A549 (cell line): Measurements from ENCODE around the gene CAMTA1. TPM values are rescaled to one million over a fixed set of nuclear protein-coding genes. Genes with fewer than 3 reads are reported as not detected.

ENCODE experiments used
- ATAC-seq, 2 experiments: fragments of 200-7000 bp in 1 of 2; fragments of >200 bp in 1 of 2; cut with Nextera tagmentation in 1 of 2; cut with Tn5 transposase in 1 of 2; 3 replicates each; pipeline versions ENCODE4 v1.8.0 to v1.9.1; 2018 to 2020; ENCODE audit warnings: mild to moderate bottlenecking in 1 of 2, moderate library complexity in 1 of 2
- CTCF ChIA-PET: fragments of 300-600 bp; sonication (Branson Sonifier 250); formaldehyde crosslinking; extraction: SDS; loops from one replicate; lab custom pipeline; 2021; ENCODE audit warnings: antibody characterized with exemption, inconsistent platforms; lab: Yijun Ruan, JAX
- POLR2A ChIA-PET: fragments of 350-600 bp; formaldehyde crosslinking; extraction: SDS; loops from one replicate; lab custom pipeline; 2021; ENCODE audit warnings: antibody characterized with exemption, inconsistent platforms; lab: Yijun Ruan, JAX
- DNase-seq, 2 experiments: peaks; one replicate each; pipeline versions ENCODE4 v3.0.0 to v3.0.0-alpha.2; 2011 to 2016; ENCODE audit warnings: low read depth in 1 of 2, low spot score in 1 of 2
- FAIRE-seq: peaks from 2 replicates; lab custom pipeline; 2011; peaks lifted over from hg19 to GRCh38; lab: Jason Lieb, UNC
- H3K27ac ChIP-seq, 2 experiments: fragments of >200 bp; sonication (Bioruptor Twin); formaldehyde crosslinking; 3 replicates each; pipeline ENCODE4 v1.5.1; 2016 to 2017
- H3K4me1 ChIP-seq: fragments of >200 bp; sonication (Bioruptor Twin); formaldehyde crosslinking; 3 replicates; pipeline ENCODE4 v1.6.1; 2016
- H3K4me2 ChIP-seq: fragments of >200 bp; sonication (Bioruptor Twin); formaldehyde crosslinking; 3 replicates; pipeline ENCODE4 v1.6.1; 2016
- H3K4me3 ChIP-seq: fragments of >200 bp; sonication (Bioruptor Twin); formaldehyde crosslinking; 3 replicates; pipeline ENCODE4 v1.5.1; 2016
- H3K9me3 ChIP-seq: fragments of >200 bp; sonication (Bioruptor Twin); formaldehyde crosslinking; 3 replicates; pipeline ENCODE4 v1.6.1; 2016
- ATOH8 ChIP-seq: fragments of 250-450 bp; sonication (Bioruptor Pico); IDR thresholded peaks from 2 replicates; pipeline ENCODE4 v1.5.0; 2020; ENCODE audit warnings: low read depth, mild to moderate bottlenecking, moderate library complexity
- BCL3 ChIP-seq: fragments of >200 bp; sonication (Bioruptor Twin); formaldehyde crosslinking; IDR thresholded peaks from 3 replicates; pipeline ENCODE4 v1.6.1; 2016
- CBX8 ChIP-seq: fragments of 200-600 bp; sonication (generic); IDR thresholded peaks from 2 replicates; pipeline ENCODE4 v1.6.1; 2016
- CEBPB ChIP-seq, 2 experiments: fragments of >200 bp in 1 of 2; sonication (Bioruptor Twin) in 1 of 2; formaldehyde crosslinking in 1 of 2; IDR thresholded peaks; 2 replicates each; pipeline ENCODE4 v1.6.1; 2012 to 2016
- E2F6 ChIP-seq: IDR thresholded peaks from 2 replicates; pipeline ENCODE4 v1.6.1; 2012; ENCODE audit warnings: low read depth, borderline replicate concordance
- EHF ChIP-seq: fragments of 250-450 bp; sonication (Bioruptor Pico); IDR thresholded peaks from 2 replicates; pipeline ENCODE4 v1.5.0; 2020; ENCODE audit warnings: mild to moderate bottlenecking
- ESRRA ChIP-seq: fragments of 150-350 bp; IDR thresholded peaks from 2 replicates; pipeline ENCODE4 v1.6.1; 2014; ENCODE audit warnings: mild to moderate bottlenecking, low read length, borderline replicate concordance
- FOSB ChIP-seq: fragments of 250-450 bp; sonication (Bioruptor Pico); IDR thresholded peaks from 2 replicates; pipeline ENCODE4 v1.5.0; 2020; ENCODE audit warnings: mild to moderate bottlenecking, moderate library complexity
- FOSL2 ChIP-seq, 2 experiments: fragments of 450-650 bp in 1 of 2; fragments of >200 bp in 1 of 2; sonication (Bioruptor Twin) in 1 of 2; formaldehyde crosslinking; IDR thresholded peaks; 2 replicates each; pipeline versions ENCODE4 v1.5.0 to v1.6.1; 2016 to 2020; ENCODE audit warnings: mild to moderate bottlenecking in 1 of 2, moderate library complexity in 1 of 2
- FOXS1 ChIP-seq: fragments of 250-450 bp; sonication (Bioruptor Pico); IDR thresholded peaks from 2 replicates; pipeline ENCODE4 v1.5.0; 2020; ENCODE audit warnings: mild to moderate bottlenecking, moderate library complexity
- HOXA7 ChIP-seq: fragments of 250-450 bp; sonication (Bioruptor Pico); IDR thresholded peaks from 2 replicates; pipeline ENCODE4 v1.5.0; 2020; ENCODE audit warnings: mild to moderate bottlenecking, moderate library complexity
- JUN ChIP-seq, 2 experiments: fragments of >200 bp; sonication (Bioruptor Twin); formaldehyde crosslinking; IDR thresholded peaks; 2 replicates in 1 of 2; 3 replicates in 1 of 2; pipeline ENCODE4 v1.6.1; 2016 to 2017
- KDM1A ChIP-seq: fragments of 200-600 bp; sonication (generic); IDR thresholded peaks from 2 replicates; pipeline ENCODE4 v1.6.1; 2016; ENCODE audit warnings: low read depth, mild to moderate bottlenecking
- MAFK ChIP-seq: fragments of 450-650 bp; IDR thresholded peaks from 2 replicates; pipeline ENCODE4 v1.6.1; 2014; ENCODE audit not compliant: partially characterized antibody
- MAZ ChIP-seq: fragments of 150-350 bp; IDR thresholded peaks from 2 replicates; pipeline ENCODE4 v1.6.1; 2014; ENCODE audit warnings: antibody characterized with exemption, low read depth, low read length, borderline replicate concordance
- MYC ChIP-seq: IDR thresholded peaks from 2 replicates; pipeline ENCODE4 v1.6.1; 2012; ENCODE audit warnings: mild to moderate bottlenecking, inconsistent platforms, low read length, improper control_type of control experiment, borderline replicate concordance
- POLR2A ChIP-seq: IDR thresholded peaks from 2 replicates; pipeline ENCODE4 v1.6.1; 2012; ENCODE audit warnings: mild to moderate bottlenecking, low read length
- POLR2AphosphoS2 ChIP-seq: conservative IDR thresholded peaks from 2 replicates; pipeline ENCODE4 v1.6.1; 2012; ENCODE audit warnings: low read length, improper control_type of control experiment, inconsistent platforms
- SMC3 ChIP-seq: fragments of >200 bp; sonication (Bioruptor Twin); formaldehyde crosslinking; IDR thresholded peaks from 3 replicates; pipeline ENCODE4 v1.6.1; 2018; ENCODE audit warnings: inconsistent platforms
- SREBF2 ChIP-seq: fragments of 450-650 bp; IDR thresholded peaks from 2 replicates; pipeline ENCODE4 v1.6.1; 2014; ENCODE audit warnings: mild to moderate bottlenecking, moderate library complexity
- TFCP2L1 ChIP-seq: fragments of 250-450 bp; sonication (Bioruptor Pico); IDR thresholded peaks from 2 replicates; pipeline ENCODE4 v1.5.0; 2021; ENCODE audit warnings: mild to moderate bottlenecking
- TP53 ChIP-seq: fragments of 250-450 bp; sonication (Bioruptor Pico); IDR thresholded peaks from 2 replicates; pipeline ENCODE4 v1.5.0; 2021; ENCODE audit warnings: mild to moderate bottlenecking, moderate library complexity
- USF2 ChIP-seq: fragments of 450-650 bp; IDR thresholded peaks from 2 replicates; pipeline ENCODE4 v1.6.1; 2014; ENCODE audit warnings: antibody characterized with exemption
- ZNF302 ChIP-seq: fragments of 250-450 bp; sonication (Bioruptor Pico); IDR thresholded peaks from 2 replicates; pipeline ENCODE4 v1.9.0; 2021; ENCODE audit warnings: inconsistent platforms, mild to moderate bottlenecking, moderate library complexity
- WGBS: methylation state at CpG from one replicate; pipeline ENCODE4 v1.1.6; 2017; ENCODE audit errors: missing lambda C conversion rate; 5-methylcytosine and 5-hydroxymethylcytosine counted together
- polyA plus RNA-seq, 4 experiments: library from polyadenylated mRNA; depleted of rRNA in 3 of 4; stranded (reverse); fragments of >200 nt; fragmentation: RNase III in 1 of 4; extraction: RNeasy Plus Mini Kit Qiagen cat#74134 plus additional on column Dnase treatment in 1 of 4; gene quantifications; 2 replicates in 3 of 4; 3 replicates in 1 of 4; pipeline ENCODE4 v1.2.3, GENCODE V29; 2011 to 2017

Gene CAMTA1
- polyA plus RNA-seq, 2 of the 4 experiments (the other 2 are of a cell fraction): 58.8 to 75.0 TPM

- CTCF ChIA-PET: interaction anchor here (1.5 kb wide), 1 partner anchor 11 kb away, joined by 4 read pairs; no protein-coding TSS in a partner anchor
- Histone ChIP-seq H3K4me3 (no peak overlapping the region), H3K4me2 (no peak overlapping the region), H3K27ac (no peak overlapping the region), H3K9me3 (no peaks in the 10 kb centered on the region), H3K4me1 (no peaks in the 10 kb centered on the region)
- DNase-seq (no peak), ATAC-seq (no peak)
- TF ChIP-seq BCL3 (no peak), E2F6 (no peak), MAFK (no peak), ZNF302 (CRISPR knock-in tag) (no peak), CBX8 (no peak), TFCP2L1 (no peak), SREBF2 (no peak), MYC (no peak), ESRRA (no peak), FOSB (CRISPR knock-in tag) (no peak), MAZ (no peak), USF2 (no peak), FOSL2 (IDR thresholded peaks at IDR 0.05) (no peak), FOSL2 (CRISPR knock-in tag; IDR thresholded peaks at IDR 0.05) (no peak), POLR2A (no peak), POLR2AphosphoS2 (no peak), KDM1A (no peak)
- TF ChIP-seq, all 56 proteins: peak for 0
- WGBS: 61% methylated on average over 4 of the region's 4 CpGs
- FAIRE-seq: no peak
- POLR2A ChIA-PET: interaction anchor here (0.9 kb wide), 1 partner anchor 34 kb away, joined by 3 read pairs; no protein-coding TSS in a partner anchor
These were observed 34.8 kb upstream of the CAMTA1 start for GRCh38 chr1:6750490-6750889.

GRCh38 chr1:6753320-6754140, 31.7 kb upstream of the CAMTA1 start:
- H3K9me3 ChIP-seq: no peaks in the 10 kb centered on the region
- no peaks in the 10 kb centered on the region for H3K4me1 ChIP-seq
- no peak for FAIRE-seq
- ChIA-PET POLR2A (no interaction called here), CTCF (no interaction called here)
- H3K27ac ChIP-seq: no peak overlapping the region
- WGBS: 72% methylated on average over 10 of the region's 10 CpGs
- TF ChIP-seq HOXA7 (no peak), FOXS1 (CRISPR knock-in tag) (no peak), ATOH8 (no peak), EHF (CRISPR knock-in tag) (no peak), JUN (IDR thresholded peaks at IDR 0.05) (no peak), SMC3 (no peak), TP53 (CRISPR knock-in tag) (no peak), POLR2A (no peak), BCL3 (no peak), TFCP2L1 (no peak), CEBPB (IDR thresholded peaks at IDR 0.05) (no peak), MYC (no peak)
- no peak overlapping the region for H3K4me3 ChIP-seq
- no peak for ATAC-seq
- DNase-seq: no peak
- H3K4me2 ChIP-seq: 0 out of 3 replicates have a peak overlapping the region, but pooled peaks have one; percentile 14
